ENCODE measurements around the gene LUZP2. TPM values are rescaled to one million over a fixed set of nuclear protein-coding genes. Genes with fewer than 3 reads are reported as not detected.

Gene LUZP2
- total RNA-seq, 3 donors from 2014 or later: 0.96 to 5.0 (median 2.9) TPM

- DNase-seq (ENCODE audit: low spot score in 2 of 2): no peak
- no peak for TF ChIP-seq POLR2AphosphoS5 (IDR thresholded peaks at IDR 0.05)
- TF ChIP-seq CTCF (IDR thresholded peaks at IDR 0.05): no peak
- TF ChIP-seq POLR2A (IDR thresholded peaks at IDR 0.05): no peak
- intact Hi-C loops (cut with DNase I; ENCODE audit: low total_unique reads): no loop called here
Measured at GRCh38 chr11:24767411-24767810, 270.6 kb downstream of the LUZP2 start.

GRCh38 chr11:24773322-24773721 is 276.5 kb downstream of the LUZP2 start:
- Histone ChIP-seq H3K4me3 (no peak overlapping the region), H3K36me3 (no peaks in the 10 kb centered on the region), H3K4me1 (no peaks in the 10 kb centered on the region), H3K27ac (no peak overlapping the region), H3K9me3 (no peaks in the 10 kb centered on the region), H3K27me3 (no peaks in the 10 kb centered on the region)
- intact Hi-C loops (cut with DNase I; ENCODE audit: low total_unique reads): no loop called here
- no peak for DNase-seq (ENCODE audit: low spot score in 2 of 2)
- TF ChIP-seq CTCF (IDR thresholded peaks at IDR 0.05): no peak
- no peak for TF ChIP-seq POLR2AphosphoS5 (IDR thresholded peaks at IDR 0.05)
- TF ChIP-seq POLR2A (IDR thresholded peaks at IDR 0.05): no peak

More at GRCh38 chr11:24767411-24767810, 270.6 kb downstream of the LUZP2 start:
- Histone ChIP-seq H3K4me3 (no peak overlapping the region), H3K36me3 (no peaks in the 10 kb centered on the region), H3K27me3 (no peaks in the 10 kb centered on the region), H3K9me3 (no peaks in the 10 kb centered on the region), H3K4me1 (no peaks in the 10 kb centered on the region), H3K27ac (no peak overlapping the region)

- Histone ChIP-seq H3K9me3 (no peaks in the 10 kb centered on the region), H3K4me1 (no peaks in the 10 kb centered on the region), H3K36me3 (no peaks in the 10 kb centered on the region), H3K4me3 (no peak overlapping the region), H3K27ac (no peak overlapping the region), H3K27me3 (no peaks in the 10 kb centered on the region)
- TF ChIP-seq POLR2AphosphoS5 (IDR thresholded peaks at IDR 0.05) (no peak), POLR2A (IDR thresholded peaks at IDR 0.05) (no peak), CTCF (IDR thresholded peaks at IDR 0.05) (no peak)
- intact Hi-C loops (cut with DNase I; ENCODE audit: low total_unique reads): no loop called here
- no peak for DNase-seq (ENCODE audit: low spot score in 2 of 2)
Measured at GRCh38 chr11:24779791-24780190, 282.9 kb downstream of the LUZP2 start.

GRCh38 chr11:24781288-24781687 is 284.4 kb downstream of the LUZP2 start:
- Histone ChIP-seq H3K9me3 (no peaks in the 10 kb centered on the region), H3K27ac (no peak overlapping the region), H3K4me3 (no peak overlapping the region), H3K36me3 (no peaks in the 10 kb centered on the region), H3K27me3 (no peaks in the 10 kb centered on the region), H3K4me1 (no peaks in the 10 kb centered on the region)
- DNase-seq (ENCODE audit: low spot score in 2 of 2): no peak
- TF ChIP-seq CTCF (IDR thresholded peaks at IDR 0.05) (no peak), POLR2AphosphoS5 (IDR thresholded peaks at IDR 0.05) (no peak), POLR2A (IDR thresholded peaks at IDR 0.05) (no peak)
- intact Hi-C loops (cut with DNase I; ENCODE audit: low total_unique reads): no loop called here

GRCh38 chr11:24793479-24793878 is 296.6 kb downstream of the LUZP2 start:
- intact Hi-C loops (cut with DNase I; ENCODE audit: low total_unique reads): no loop called here
- Histone ChIP-seq H3K36me3 (no peaks in the 10 kb centered on the region), H3K27me3 (no peaks in the 10 kb centered on the region), H3K4me3 (no peak overlapping the region), H3K9me3 (no peaks in the 10 kb centered on the region), H3K27ac (no peak overlapping the region), H3K4me1 (no peaks in the 10 kb centered on the region)
- TF ChIP-seq CTCF (IDR thresholded peaks at IDR 0.05): no peak
- no peak for TF ChIP-seq POLR2AphosphoS5 (IDR thresholded peaks at IDR 0.05)
- no peak for TF ChIP-seq POLR2A (IDR thresholded peaks at IDR 0.05)
- no peak for DNase-seq (ENCODE audit: low spot score in 2 of 2)
